Spleen (tissue), 7 donors: ENCODE measurements around the gene UBE2U.

Source experiments
- CTCF ChIP-seq, 11 experiments: fragments of 200-600 bp in 7 of 11; fragments of 450-650 bp in 4 of 11; sonication (generic) in 4 of 11; IDR thresholded peaks in 8 of 11; conservative IDR thresholded peaks in 3 of 11; 1 replicate in 7 of 11; 2 replicates in 4 of 11; pipeline versions ENCODE4 v1.4.0 to v1.8.0; 2016 to 2021; ENCODE audit warnings: antibody characterized with exemption in 11 of 11, inconsistent platforms in 4 of 11, mild to moderate bottlenecking in 1 of 11
- POLR2A ChIP-seq, 3 donors: fragments of 450-650 bp; IDR thresholded peaks; one replicate each; pipeline ENCODE4 v1.5.1; 2017; ENCODE audit warnings: antibody characterized with exemption in 3 of 3, mild to moderate bottlenecking in 1 of 3
- POLR2AphosphoS5 ChIP-seq, 3 donors: sonication (generic); formaldehyde crosslinking; IDR thresholded peaks; one replicate each; pipeline ENCODE4 v1.5.1; 2017; ENCODE audit warnings: antibody characterized with exemption in 3 of 3
- donor health status: DM: no; HTN: no; CAD: no; lungs with moderate emphysema.
- donor health status: DM: no; HTN: no; CAD: no.
- donor health status: DM: no; HTN: no; CAD: no.

DNA sequence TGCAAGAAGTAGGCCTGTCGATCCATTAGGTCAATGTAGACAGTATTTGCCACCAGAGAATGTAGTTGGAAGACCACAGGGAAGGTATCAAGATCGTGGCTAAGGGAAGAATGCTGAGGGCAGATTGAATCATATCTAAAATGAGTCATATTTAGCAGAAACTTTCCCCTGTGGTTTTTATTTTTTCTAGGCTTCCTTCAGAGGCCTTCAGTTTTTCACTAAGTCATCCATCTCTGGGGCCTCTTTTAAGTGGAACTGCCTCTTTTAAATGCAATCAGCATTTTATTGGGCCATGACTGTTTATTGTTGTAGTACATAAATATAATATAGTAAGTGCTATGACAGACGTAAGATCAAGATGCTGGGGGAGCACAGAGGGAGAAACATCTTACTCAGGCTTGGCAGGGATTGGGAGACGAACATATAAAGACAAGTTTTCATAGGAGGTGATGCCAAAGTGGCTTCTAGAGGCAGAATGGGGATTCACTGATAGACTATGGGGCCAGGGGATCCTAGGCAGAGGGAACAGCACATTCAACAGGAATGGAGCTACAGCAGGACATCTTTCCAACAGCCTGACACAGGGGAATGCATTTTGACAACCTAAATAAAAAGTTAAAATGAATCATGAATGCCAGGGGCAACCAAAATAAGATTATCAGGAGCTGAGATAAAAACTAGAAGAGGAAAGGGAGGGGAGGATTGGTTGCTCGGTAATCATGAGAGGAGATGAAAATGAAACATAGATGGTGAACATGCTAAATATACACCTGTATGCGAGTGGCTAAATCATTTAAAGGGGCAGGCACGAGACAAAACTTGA is 20.1 kb downstream of the UBE2U start:
- no peak for TF ChIP-seq CTCF (IDR thresholded peaks at IDR 0.05 in 8 of 11, conservative IDR thresholded peaks at IDR 0.05 in 3 of 11)
- TF ChIP-seq POLR2AphosphoS5 (IDR thresholded peaks at IDR 0.05), result no peak
- TF ChIP-seq POLR2A (IDR thresholded peaks at IDR 0.05), result no peak
